Activated T-cell treated with anti-CD3 and anti-CD28 coated beads, Interleukin-2, amount 50 U/mL, for 72 hours (primary cell): ENCODE data around the gene NOVA2. TPM values are rescaled to one million over a fixed set of nuclear protein-coding genes. Genes with fewer than 3 reads are reported as not detected.

Experiments used
- ATAC-seq, 2 donors: fragments of 150-1000 bp; cut with Tn5 transposase; replicated peaks in 1 of 2; 2 replicates each; pipeline ENCODE4 v1.10.0; 2021; ENCODE audit warnings: moderate library complexity in 2 of 2, mild to moderate bottlenecking in 1 of 2
- DNase-seq, 2 donors: peaks; one replicate each; pipeline ENCODE4 v3.0.0; 2021 to 2022; ENCODE audit warnings: mixed read lengths in 1 of 2
- H3K27ac Mint-ChIP-seq: one replicate; pipeline ENCODE4 v1.8.0; 2022; ENCODE audit warnings: mild to moderate bottlenecking, moderate library complexity, mixed read lengths
- H3K27me3 Mint-ChIP-seq: one replicate; pipeline ENCODE4 v1.8.0; 2022; ENCODE audit warnings: low read depth, mixed read lengths
- H3K36me3 Mint-ChIP-seq, 2 donors: one replicate each; pipeline ENCODE4 v1.8.0; 2022; ENCODE audit warnings: mixed read lengths in 2 of 2, mild to moderate bottlenecking in 1 of 2; ENCODE audit not compliant: insufficient read depth in 2 of 2
- H3K4me1 Mint-ChIP-seq: one replicate; pipeline ENCODE4 v1.8.0; 2022; ENCODE audit warnings: low read depth, mixed read lengths
- H3K4me3 Mint-ChIP-seq, 2 donors: one replicate each; pipeline ENCODE4 v1.8.0; 2022; ENCODE audit warnings: mild to moderate bottlenecking in 2 of 2, mixed read lengths in 2 of 2, moderate library complexity in 2 of 2
- H3K9me3 Mint-ChIP-seq, 2 donors: one replicate each; pipeline ENCODE4 v1.8.0; 2022; ENCODE audit warnings: mixed read lengths in 2 of 2
- total RNA-seq, 2 donors: library from RNA; stranded (reverse); gene quantifications; one replicate each; pipeline ENCODE4 v1.2.3, GENCODE V29; 2022

NOVA2 gene
- total RNA-seq, 2 donors from 2014 or later, result 0.38 to 0.58 TPM

DNA sequence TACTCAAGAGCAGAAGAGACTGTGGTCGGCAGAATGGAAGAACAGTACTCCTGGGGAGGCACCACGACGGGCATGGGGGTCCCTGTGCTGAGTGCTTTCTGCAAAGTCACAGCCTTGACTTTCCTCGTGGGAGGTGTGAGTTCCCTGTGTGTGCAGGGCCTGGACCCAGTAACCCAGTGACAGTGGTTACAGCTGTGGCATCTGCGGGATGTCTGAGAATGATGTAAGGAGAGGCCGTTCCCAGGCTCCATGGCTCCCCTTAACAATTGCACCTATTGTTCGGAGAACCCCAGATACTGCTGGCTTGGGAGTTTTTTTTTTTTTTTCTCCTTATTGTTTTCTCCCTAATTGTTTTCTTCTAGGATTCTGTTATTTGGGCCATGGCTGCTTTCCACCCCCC lies 54.0 kb downstream of the NOVA2 start:
- Mint-ChIP-seq H3K9me3 (no peaks in the 10 kb centered on the region), H3K4me3 (no peak overlapping the region), H3K27me3 (peaks cover 6% of the 10 kb centered on the region), H3K4me1 (no peaks in the 10 kb centered on the region), H3K27ac (no peak overlapping the region), H3K36me3 (no peaks in the 10 kb centered on the region)
- DNase-seq, result no peak
- no peak for ATAC-seq

DNA sequence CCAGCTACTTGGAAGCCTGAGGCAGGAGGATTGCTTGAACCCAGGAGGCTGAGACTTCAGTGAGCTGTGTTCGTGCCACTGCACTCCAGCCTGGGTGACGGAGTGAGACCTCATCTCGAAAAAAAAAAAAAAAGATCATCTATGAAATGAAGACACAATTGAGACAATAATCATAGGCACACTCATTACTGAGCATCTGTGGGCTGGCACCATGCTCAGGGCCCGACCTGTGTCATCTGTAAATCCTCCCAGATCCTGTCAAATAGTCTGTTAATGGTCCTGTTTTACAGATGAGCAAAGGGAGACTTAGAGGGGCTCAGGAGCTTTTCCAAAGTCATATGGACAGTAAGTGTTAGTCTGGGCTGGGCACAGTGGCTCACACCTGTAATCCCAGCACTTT lies 54.9 kb downstream of the NOVA2 start:
- Mint-ChIP-seq H3K27ac (no peak overlapping the region), H3K4me3 (no peak overlapping the region), H3K4me1 (no peaks in the 10 kb centered on the region), H3K36me3 (no peaks in the 10 kb centered on the region), H3K27me3 (peaks cover 6% of the 10 kb centered on the region), H3K9me3 (no peaks in the 10 kb centered on the region)
- ATAC-seq (peak in 1 of 2 donors; percentile 49), DNase-seq (no peak)

DNA sequence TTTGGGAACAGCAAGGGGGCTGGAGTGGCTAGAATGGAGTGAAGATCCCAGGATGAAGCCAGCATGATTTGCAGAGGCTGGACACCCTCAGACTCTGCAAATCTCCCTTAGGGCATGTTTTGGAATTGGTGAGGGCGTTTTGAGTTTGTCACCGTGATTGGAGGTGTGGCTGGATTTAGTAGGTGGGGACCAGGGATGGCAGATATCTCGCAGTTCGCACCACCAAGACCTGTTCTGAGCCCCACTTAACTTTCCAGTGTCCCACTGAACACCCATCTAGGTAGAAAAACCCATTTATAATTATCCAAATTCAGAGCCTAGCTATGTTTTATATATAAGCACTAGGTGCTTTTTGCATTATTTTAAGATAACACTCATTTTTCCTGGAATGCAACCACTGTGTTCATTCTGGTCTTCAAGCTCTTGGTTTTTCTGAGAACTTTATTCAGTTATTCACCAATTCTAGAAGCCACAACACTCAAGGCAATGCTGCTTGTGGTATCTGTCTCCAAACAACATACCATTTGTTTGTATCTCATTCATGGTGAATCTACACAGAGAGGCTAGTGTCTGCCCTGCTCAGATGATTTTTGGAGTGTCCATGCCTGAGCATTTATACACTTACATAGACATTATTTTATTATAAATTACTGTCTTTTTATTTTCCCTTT lies 56.1 kb downstream of the NOVA2 start:
- Mint-ChIP-seq H3K27ac (no peak overlapping the region), H3K4me3 (peak overlapping the region in 1 of 2 donors; percentile 16), H3K27me3 (peaks cover 17% of the 10 kb centered on the region), H3K36me3 (no peaks in the 10 kb centered on the region), H3K4me1 (no peaks in the 10 kb centered on the region), H3K9me3 (no peaks in the 10 kb centered on the region)
- ATAC-seq, result peak; percentile 70 to 79
- no peak for DNase-seq

DNA sequence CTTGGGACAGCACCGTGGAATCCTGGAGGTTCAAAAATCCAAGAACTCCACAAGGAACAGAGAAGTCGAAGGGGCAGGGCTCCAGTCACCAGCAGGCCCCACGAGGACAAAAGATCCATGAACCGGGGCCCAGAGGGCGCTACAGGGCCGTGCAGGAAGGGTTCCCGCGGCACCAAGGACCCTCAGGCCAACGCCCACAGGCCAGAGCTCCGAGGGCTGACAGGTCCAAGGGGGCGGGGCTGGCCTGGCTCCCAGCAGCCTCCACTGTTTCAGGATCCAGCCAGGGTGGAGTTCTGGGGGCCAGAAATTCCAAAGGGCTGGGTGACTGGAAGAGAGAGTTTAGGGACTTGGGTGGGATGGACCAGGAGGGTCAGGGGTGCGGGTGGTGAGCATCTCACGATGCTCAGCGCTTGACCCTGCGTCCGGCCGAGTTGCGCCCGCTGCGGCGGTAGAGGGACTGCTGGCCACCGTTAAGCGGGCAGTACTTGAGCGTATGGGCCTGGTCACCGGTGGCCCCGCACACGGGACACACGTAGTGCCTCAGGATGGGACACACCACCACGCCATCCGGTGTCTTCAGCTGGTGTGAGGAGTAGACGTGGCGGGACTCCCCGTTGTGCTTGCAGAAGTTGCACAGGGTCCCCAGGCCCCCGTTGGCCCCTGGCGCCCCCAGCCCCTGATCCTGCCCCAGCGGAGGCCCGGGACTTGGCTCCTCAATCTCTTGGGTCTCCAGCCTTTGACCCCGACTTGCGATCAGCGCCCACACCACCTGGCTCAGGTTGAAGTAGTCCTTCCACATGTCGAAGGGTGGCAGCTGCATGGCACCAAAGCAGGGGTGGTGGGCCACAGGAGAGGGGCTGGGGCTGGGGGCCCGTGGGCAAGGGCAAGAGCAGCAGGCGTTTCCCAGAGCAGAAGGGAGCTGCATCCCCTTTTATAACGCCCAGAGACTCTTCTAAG lies 59.5 kb downstream of the NOVA2 start, which contains the start of gene NANOS2:
TSS of gene NANOS2 (minus strand) at position 905 of the 957 bp plus-strand sequence. CDS start at position 820, 85 bp downstream.
- no peak within 1 kb of the TSS for H3K27ac Mint-ChIP-seq
- H3K4me1 Mint-ChIP-seq, result no peaks in the 10 kb centered on the region
- ATAC-seq (no peak), DNase-seq (peak; percentile 13 to 15)
- no peaks in the 10 kb centered on the region for H3K36me3 Mint-ChIP-seq
- peaks cover 33% of the 10 kb centered on the region for H3K27me3 Mint-ChIP-seq
- no peak within 1 kb of the TSS for H3K4me3 Mint-ChIP-seq
- H3K9me3 Mint-ChIP-seq, result no peaks in the 10 kb centered on the region

DNA sequence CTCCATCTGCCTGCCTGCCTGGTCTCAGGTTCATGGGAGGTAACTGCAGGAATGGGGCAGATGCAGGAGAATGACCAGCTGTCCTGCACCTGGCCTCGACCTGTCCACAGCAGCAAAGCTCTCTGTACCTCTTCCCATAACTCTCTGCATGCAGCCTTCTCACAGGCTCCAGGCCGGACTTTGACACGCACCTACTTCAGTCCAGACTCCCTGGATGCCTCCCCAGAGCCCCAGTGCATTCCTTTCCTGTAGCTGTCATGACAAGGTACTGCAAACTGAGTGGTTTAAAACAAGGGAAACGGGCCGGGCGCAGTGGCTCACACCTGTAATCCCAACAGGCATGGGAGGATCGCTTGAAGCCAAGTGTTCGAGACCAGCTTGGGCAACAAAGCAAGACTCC lies 62.4 kb downstream of the NOVA2 start:
- H3K27ac Mint-ChIP-seq, result no peak overlapping the region
- H3K4me1 Mint-ChIP-seq, result peaks cover 8% of the 10 kb centered on the region
- no peaks in the 10 kb centered on the region for H3K9me3 Mint-ChIP-seq
- no peak overlapping the region for H3K4me3 Mint-ChIP-seq
- DNase-seq (no peak), ATAC-seq (no peak)
- H3K27me3 Mint-ChIP-seq, result peaks cover 28% of the 10 kb centered on the region
- H3K36me3 Mint-ChIP-seq, result no peaks in the 10 kb centered on the region

DNA sequence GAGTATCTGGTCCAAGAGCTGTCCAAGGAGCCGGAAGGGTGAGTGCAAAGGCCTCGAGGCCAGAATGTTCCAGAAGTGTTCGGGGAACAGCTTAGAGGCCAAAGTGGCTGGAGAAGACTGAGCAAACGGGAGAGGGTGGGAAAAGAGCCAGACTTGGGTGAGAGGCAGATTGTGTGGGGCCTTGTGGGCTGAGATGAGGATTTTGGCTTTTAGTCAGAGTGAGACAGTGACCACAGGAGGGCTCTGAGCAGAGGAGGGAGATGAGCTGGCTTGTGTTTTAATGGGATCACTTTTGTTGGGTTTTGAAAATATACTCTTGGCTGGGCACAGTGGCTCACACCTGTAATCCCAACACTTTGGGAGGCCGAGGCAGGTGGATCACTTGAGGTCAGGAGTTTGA lies 64.7 kb downstream of the NOVA2 start:
- ATAC-seq (peak; percentile 41 to 69), DNase-seq (no peak)
- no peak overlapping the region for H3K4me3 Mint-ChIP-seq
- H3K36me3 Mint-ChIP-seq, result no peaks in the 10 kb centered on the region
- no peaks in the 10 kb centered on the region for H3K9me3 Mint-ChIP-seq
- H3K27me3 Mint-ChIP-seq, result peaks cover 27% of the 10 kb centered on the region
- peaks cover 8% of the 10 kb centered on the region for H3K4me1 Mint-ChIP-seq
- H3K27ac Mint-ChIP-seq, result no peak overlapping the region

DNA sequence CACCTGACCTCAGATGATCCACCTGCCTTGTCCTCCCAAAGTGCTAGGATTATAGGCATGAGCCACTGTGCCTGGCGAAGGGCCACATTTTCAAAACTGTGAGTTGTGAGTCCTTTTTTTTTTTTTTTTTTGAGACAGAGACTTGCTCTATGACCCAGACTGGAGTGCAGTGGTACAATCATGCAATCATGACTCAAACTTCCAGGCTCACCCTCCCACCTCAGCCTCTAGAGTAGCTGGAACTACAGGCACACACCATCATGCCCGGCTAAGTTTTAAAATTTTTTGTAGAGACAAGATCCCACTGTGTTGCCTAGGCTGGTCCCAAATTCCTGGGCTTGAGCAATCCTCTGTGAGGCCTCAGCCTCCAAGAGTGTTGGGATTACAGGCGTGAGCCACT lies 67.4 kb downstream of the NOVA2 start:
- Mint-ChIP-seq H3K36me3 (peaks cover 0 to 2% of the 10 kb centered on the region in 2 donors), H3K9me3 (no peaks in the 10 kb centered on the region), H3K27ac (no peak overlapping the region), H3K27me3 (peaks cover 10% of the 10 kb centered on the region), H3K4me3 (no peak overlapping the region), H3K4me1 (peaks cover 15% of the 10 kb centered on the region)
- DNase-seq, result no peak
- ATAC-seq, result no peak

DNA sequence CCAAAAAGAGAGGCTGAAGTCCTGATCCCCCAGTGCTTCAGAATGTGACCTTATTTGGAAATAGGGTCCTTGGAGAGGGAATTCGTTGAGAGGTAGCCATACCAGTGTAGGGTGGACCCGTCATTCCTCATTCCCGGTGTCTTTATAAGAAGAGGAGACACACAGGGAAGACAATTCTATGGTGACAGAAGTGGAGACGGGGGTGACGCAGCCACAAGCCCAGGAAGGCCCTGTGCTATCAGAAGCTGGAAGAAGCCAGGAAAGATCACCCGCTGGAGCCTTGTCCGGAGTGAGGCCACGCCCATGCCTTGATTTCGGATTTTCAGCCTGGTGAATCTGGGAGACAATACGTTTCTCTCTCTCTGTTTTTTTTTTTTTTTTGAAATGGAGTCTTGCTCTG lies 68.7 kb downstream of the NOVA2 start:
- Mint-ChIP-seq H3K4me1 (peaks cover 25% of the 10 kb centered on the region), H3K27me3 (peaks cover 5% of the 10 kb centered on the region), H3K27ac (no peak overlapping the region), H3K9me3 (no peaks in the 10 kb centered on the region), H3K36me3 (peaks cover 2 to 4% of the 10 kb centered on the region in 2 donors), H3K4me3 (no peak overlapping the region)
- DNase-seq, result no peak
- no peak for ATAC-seq

DNA sequence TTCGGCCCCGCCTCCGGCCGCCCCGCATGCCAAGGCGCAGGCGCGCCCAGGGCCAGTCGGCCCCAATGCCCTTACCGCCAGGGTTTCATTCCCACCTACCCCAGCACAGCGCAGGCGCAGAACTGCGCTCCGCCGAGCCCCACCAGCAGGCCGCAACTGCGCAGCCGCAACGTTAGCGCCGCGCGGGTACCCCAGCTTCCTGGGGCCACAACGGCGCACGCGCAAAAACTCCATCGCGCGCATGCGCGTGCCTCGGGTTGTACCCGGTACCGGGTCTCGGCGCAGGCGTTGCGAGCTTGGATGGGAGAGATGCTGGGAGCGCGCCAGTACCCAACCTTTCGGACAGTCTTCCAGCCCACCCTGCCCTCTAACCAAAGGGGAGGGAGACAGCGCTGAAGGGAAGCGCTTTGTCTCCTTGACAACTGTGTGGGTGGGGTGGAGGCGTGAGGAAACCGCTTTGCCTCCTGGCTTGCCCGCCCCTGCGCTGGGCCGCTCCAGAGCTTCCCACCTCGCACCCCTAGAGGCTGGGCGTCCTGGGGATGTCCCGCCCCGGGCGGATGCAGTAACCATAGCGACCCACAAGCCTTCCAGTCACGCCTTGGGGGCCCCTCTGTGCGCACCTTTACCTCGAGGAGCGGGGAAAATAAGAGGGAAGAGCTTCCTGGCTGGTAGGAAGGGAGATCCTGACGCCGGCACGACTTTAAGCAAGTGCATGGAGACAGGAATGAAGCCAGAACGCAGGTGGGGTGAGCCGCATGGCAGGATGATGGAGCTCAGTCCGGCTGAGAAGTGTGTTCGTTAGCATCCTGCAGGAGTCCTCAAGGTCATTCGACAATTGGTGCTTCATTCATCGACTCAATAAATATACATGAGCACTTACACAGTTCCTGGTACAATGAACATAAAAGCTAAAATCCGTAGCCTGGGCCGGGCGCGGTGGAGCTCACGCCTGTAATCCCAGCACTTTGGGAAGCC lies 70.7 kb downstream of the NOVA2 start:
- Mint-ChIP-seq H3K27ac (peak overlapping the region; percentile 91), H3K4me3 (peak overlapping the region; percentile 96 to 99), H3K4me1 (peaks cover 19% of the 10 kb centered on the region), H3K36me3 (peaks cover 4 to 7% of the 10 kb centered on the region in 2 donors), H3K9me3 (no peaks in the 10 kb centered on the region), H3K27me3 (no peaks in the 10 kb centered on the region)
- ATAC-seq, result peak; percentile 87
- DNase-seq, result peak; percentile 99 to 100

DNA sequence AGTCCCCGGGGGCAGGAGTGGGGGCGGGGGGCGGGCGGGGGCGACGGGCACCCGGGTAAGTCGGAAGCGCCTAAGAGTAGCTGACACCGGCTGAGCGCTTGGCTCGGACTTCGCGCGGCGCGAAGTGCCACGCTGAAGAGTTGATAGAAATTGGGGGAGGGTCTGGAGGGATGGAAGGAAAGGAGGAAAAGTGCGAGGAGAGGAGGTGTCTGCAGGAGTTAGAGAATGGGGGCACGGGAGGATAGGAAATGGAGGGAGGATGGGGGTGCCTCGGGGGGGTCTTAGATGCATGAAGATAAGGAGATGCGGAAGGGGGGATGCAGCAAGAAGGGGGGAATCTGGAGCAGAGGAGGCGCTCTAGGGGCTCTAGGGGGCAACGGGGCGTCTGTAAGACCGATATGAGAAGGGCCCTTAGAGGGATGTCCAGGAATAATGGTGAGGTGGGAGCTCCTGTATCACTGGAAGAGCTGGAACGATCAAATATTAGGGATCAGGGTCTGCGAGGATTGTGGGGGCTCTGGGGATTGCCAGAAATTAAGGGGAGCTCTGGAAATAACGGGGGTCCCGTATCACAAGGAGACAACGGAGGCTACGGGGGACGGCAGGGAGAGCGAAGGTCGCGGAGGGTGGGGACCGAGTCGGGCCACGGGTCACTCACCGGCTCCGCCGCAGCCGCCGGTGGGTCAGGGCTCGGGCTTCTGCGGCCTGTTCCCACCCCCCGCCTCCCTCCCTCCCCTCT lies 71.6 kb downstream of the NOVA2 start, which contains the start of gene MYPOP:
TSS of gene MYPOP (minus strand) at position 702 of the 739 bp plus-strand sequence. CDS start 840 bp downstream, outside the sequence.
- peaks cover 19% of the 10 kb centered on the region for H3K4me1 Mint-ChIP-seq
- peak within 1 kb of the TSS; percentile 96 to 99 for H3K4me3 Mint-ChIP-seq
- DNase-seq (no peak), ATAC-seq (no peak)
- peak within 1 kb of the TSS; percentile 91 for H3K27ac Mint-ChIP-seq
- H3K36me3 Mint-ChIP-seq, result peaks cover 4 to 7% of the 10 kb centered on the region in 2 donors
- H3K27me3 Mint-ChIP-seq, result no peaks in the 10 kb centered on the region
- H3K9me3 Mint-ChIP-seq, result no peaks in the 10 kb centered on the region

DNA sequence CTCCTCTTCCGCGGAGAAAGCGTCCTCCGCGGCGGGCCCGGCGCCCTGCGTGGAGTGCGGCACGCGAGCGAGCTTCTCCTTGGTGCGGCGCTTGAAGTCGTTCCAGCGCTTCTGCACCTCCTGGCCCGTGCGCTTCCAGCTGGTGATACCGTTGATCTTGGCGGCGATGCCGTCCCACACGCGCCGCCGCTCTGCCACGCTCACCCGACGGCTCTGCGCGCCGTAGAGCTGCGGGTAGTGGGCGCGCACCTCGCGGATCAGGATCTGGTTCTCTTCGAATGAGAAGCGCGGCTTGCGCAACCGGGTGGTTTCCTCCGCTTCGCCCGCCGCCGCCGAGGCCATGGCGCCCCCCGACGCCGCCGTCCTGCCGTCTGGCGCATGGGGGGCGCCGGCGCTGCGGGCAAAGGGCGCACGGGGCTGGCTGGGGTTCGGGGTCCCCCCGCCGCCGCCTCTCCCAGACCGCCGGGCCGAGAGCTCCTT lies 72.2 kb downstream of the NOVA2 start:
- Mint-ChIP-seq H3K27me3 (no peaks in the 10 kb centered on the region), H3K36me3 (peaks cover 4 to 7% of the 10 kb centered on the region in 2 donors), H3K4me1 (peaks cover 19% of the 10 kb centered on the region), H3K27ac (no peak overlapping the region), H3K9me3 (no peaks in the 10 kb centered on the region), H3K4me3 (peak overlapping the region; percentile 62 to 68)
- DNase-seq (peak; percentile 57 to 61), ATAC-seq (peak in 1 of 2 donors; percentile 7)
